GM19455 (cell line): ENCODE measurements around the gene OR6Q1.

Experiments used
- ATAC-seq: cut with Tn5 transposase; IDR thresholded peaks from one replicate; pipeline ENCODE4 v1.9.1; 2021; ENCODE audit not compliant: unreplicated experiment

OR6Q1 gene

DNA sequence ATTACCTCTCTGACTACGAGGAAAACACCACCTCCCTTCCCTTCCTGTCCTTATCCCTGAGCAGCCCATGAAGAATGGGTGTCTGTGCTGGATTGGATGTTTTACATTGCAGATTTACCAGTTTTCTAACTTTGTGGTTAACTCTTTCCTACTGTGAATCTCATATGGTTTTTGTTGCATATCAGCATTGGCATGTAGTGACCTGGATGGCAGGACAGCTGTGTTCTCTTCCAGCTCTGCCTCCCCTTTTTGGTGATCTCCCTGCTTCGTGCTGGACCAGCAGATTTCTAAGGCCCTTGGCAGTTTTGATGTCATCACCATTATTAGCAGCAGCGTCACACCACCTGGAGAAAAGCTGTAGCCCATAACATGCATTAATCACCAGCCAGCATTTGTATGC lies 26.7 kb downstream of the OR6Q1 start:
- ATAC-seq, result no peak

DNA sequence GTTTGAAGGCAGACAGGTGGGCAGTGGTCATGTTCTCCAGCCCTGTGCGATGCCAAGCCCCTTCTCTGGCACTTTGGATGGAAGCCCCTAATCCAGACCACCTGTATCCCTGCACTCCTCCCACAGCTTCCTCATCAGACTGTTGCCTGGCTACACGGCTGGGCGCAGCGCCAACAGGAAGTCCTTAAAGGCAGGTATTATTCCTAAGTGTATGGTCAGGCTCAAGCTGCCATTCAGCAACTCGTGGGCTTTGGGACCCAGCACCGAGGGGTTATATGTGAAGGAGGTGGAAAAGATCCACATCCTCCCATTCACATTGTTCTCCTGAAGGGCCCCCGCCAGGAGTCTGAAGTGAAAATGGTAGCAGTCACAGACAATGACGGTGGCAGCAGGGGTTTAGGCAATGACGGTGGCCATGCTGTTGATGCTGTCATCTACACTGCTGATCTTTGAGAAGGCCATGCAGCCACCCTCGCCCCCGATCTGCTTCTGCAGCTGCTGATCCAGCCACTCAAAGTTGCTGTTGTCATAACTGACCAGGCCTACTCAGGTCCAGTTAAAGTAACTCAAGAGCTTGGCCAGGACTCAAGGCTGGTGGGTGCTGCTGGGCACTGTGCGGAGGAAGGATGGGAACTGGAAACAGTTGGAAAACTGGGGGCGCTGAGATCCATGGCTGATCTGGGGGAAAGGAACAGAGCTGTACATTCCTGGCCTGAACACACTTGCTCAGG lies 27.7 kb downstream of the OR6Q1 start:
- no peak for ATAC-seq

DNA sequence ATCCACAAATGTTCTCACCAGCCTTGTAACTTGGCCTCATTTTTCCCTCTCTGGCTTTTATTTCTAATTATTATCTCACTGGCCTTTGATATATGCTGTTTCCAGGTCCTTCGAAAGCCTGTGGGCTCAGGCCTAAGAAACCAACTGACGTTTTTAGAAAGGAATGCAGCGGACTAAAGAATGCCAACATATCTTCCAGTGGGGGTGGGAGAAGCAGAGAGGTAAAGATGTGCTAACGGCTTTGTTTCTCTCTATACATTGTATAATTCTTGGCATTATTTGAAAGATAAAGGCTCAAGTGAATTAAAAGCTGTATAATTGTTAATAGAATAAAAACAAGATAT lies 28.2 kb downstream of the OR6Q1 start:
- ATAC-seq, result no peak

DNA sequence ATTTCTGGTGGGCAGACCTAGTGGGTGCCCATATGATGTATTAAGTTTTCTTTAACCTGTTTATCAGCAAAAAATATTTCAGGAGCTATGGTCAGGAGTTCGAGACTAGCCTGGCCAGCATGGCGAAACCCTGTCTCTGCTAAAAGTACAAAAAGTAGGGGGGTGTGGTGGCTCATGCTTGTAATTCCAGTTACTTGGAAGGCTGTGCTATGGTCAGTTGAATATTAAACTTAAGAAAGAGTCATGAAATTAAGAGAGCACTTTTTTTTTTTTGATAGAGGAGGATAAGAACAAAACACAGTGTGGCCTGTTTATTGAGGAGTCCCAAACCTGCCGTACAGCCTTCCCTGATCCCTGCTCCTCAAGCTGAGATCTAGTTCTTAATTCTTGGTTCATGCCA lies 29.8 kb downstream of the OR6Q1 start:
- no peak for ATAC-seq

DNA sequence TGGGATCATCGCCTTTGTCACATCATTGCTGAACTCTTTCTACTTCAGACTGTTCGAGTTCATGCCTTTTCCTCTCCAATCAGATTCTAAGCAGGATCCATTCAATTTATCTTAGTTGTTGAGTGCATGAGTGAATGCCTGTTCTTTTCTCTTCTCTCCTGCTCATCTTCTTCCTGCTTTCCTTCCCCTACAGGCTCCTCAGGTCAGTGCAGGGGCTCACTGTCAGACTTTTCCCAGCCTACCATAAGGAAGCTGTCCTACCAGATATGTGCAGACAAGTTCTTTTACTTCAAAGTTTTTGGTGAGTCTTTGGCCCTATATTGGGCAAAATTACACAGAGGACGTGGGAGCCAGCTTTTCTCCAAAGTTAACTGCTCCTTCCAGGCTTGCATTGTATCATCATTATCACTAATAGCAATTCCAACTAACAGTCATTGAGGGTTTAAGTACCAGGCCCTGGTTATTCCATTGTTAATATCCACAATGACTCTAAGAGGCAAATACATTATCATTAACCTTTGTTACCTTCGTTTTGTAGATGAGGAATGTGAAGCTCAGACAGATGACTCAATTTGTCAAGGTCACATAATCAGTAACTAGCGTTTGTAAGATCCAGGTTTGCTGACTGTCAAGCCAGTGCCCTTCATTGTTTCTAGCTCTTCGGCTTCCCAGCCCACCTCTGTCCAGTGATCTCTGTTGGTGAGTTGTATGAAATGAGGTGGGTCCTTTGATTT lies 30.4 kb downstream of the OR6Q1 start:
- no peak for ATAC-seq

DNA sequence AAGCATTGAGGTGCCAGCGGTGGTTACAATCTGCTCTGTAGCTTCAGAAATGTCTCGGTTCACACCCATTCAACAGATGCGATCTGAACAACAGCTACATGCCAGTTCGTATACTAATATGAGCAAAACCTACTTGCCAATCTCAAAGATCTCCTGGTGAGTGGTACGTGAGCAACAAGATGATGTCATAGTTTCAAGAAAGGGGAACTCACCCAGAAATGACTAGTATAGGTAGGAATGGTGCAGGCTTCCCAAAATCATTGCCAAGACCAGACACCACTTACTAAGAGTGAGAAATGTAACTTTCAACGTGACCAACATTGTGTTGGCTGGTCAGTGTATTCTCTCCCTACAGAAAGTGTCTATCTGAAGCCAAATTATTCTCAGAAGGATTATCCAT lies 31.1 kb downstream of the OR6Q1 start:
- no peak for ATAC-seq

DNA sequence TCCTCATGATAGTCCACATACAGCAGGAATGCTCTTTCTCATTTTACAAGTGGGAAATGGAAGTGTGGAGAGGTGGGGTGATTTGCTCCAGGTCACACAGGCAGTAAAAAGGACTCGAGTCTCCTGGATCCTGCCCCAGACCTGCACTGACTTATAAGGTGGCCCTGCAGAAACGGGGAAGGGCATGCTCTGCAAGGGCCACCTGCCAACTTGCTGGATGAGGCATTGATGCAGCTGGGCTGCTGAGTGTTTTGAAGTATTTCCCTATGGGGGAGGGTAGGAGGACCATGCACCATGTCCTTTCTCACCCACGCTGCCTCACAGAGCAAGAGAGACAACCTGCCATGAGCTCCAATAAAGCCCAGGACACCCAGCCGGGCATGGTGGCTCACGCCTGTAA lies 36.9 kb downstream of the OR6Q1 start:
- ATAC-seq, result no peak

DNA sequence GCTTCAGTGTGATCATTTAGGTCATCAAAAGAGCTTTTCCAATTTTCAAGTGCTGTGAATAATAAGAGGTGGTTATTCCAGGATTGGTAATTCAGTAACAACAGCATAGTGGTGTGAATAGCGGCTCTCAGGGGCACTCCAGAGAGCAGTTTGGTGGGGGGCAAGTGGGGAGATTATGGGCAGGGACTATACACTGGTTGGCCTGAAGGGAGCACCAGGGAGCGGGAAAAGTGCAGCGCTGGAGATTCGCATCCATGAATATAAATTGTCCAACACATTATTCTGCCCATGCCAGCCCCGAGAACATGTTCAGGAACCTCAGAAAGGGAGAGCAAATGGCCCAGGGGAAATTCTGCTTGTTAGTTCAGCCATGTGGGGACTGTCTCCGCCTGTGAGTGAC lies 37.9 kb downstream of the OR6Q1 start:
- ATAC-seq, result no peak

DNA sequence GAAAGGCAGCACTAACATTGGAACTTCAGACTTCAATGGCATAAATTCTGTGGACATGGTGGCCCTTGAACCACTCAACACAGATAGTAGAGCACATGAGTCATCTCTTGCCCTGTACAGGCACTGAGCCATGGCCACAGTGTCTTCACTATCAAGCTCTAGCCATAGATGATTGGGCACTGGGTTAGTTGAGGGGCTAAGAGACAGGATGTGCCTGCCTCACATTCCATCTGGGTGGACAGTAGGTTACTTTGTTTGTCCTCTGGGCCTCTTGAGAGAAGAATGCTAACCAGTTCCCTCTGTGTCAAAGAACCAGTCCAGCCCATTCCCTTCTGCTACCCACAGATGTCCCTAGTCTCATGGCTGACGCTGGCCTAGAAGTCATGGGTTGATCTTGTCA lies 39.8 kb downstream of the OR6Q1 start:
- no peak for ATAC-seq

DNA sequence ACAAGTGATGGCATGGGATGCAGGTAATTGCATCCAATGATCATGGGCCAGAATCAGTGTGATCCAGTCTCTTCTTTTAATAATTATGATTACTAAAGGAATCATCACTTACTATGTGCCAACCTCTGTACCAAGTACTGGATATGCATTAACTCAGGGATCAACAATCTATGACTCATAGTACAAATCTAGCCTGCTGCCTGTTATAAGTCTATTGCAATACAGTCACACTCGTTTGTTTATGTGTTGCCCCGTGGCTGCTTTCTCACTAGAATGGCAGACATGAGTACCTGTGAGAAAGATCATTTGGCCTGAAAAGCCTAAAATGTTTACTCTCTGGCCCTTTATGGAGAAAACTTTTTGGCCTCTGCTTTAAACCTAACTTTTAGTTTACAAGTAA lies 45.0 kb downstream of the OR6Q1 start:
- no peak for ATAC-seq
